IPS DF 6.9 (cell line): Measurements from ENCODE around the gene DISC1.

Experiments
- DNase-seq: peaks from one replicate; pipeline ENCODE4 v3.0.0-alpha.2; 2013; ENCODE audit warnings: low read depth, low spot score
- H3K27ac ChIP-seq: one replicate; pipeline ENCODE4 v1.5.1; 2013; ENCODE audit warnings: low read length, control low read depth
- H3K27me3 ChIP-seq: 2 replicates; pipeline ENCODE4 v1.6.1; 2013; ENCODE audit warnings: mild to moderate bottlenecking, low read length; ENCODE audit not compliant: control insufficient read depth, insufficient read depth
- H3K36me3 ChIP-seq: 2 replicates; pipeline ENCODE4 v1.6.1; 2013; ENCODE audit warnings: low read length; ENCODE audit not compliant: control insufficient read depth, insufficient read depth
- H3K4me1 ChIP-seq: 2 replicates; pipeline ENCODE4 v1.6.1; 2013; ENCODE audit warnings: low read length; ENCODE audit not compliant: control insufficient read depth, insufficient read depth
- H3K4me3 ChIP-seq: 2 replicates; pipeline ENCODE4 v1.5.1; 2013; ENCODE audit warnings: mild to moderate bottlenecking, low read length
- H3K9me3 ChIP-seq: 2 replicates; pipeline ENCODE4 v1.6.1; 2013; ENCODE audit warnings: low read length, inconsistent platforms; ENCODE audit not compliant: control insufficient read depth, insufficient read depth
- WGBS: extraction: QIAGEN DNeasy Blood & Tissue Kit; methylation state at CpG from one replicate; pipeline ENCODE4 v1.1.7; 2013; ENCODE audit warnings: mixed read lengths, missing lambda C conversion rate; ENCODE audit not compliant: insufficient read length, insufficient coverage; 5-methylcytosine and 5-hydroxymethylcytosine counted together

DISC1 gene

DNA sequence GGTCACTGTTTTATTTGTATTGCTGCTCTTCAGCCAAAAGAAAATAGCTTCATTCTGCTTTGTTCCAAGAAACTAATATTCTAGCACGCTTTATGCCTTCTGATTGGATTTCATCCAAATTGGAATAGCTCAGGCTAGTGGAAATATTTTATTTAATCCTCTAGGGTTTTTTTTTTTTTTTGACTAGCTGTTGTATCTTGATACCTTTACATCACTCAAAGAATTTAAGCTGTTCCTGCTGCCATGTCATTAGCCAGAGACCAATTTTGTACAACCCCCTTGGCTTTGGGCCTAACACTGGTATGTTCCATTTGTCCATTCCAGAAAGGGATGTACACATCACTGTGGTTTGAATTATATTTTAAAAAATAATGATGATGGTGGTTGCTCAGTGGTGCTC lies 103.0 kb downstream of the DISC1 start:
- H3K27ac ChIP-seq, result no peak overlapping the region
- no peak for DNase-seq
- WGBS, result no CpG with 5 or more reads among the region's 1 CpG
- no peak overlapping the region for H3K4me3 ChIP-seq
- no peaks in the 10 kb centered on the region for H3K9me3 ChIP-seq
- no peaks in the 10 kb centered on the region for H3K4me1 ChIP-seq
- H3K36me3 ChIP-seq, result no peaks in the 10 kb centered on the region
- H3K27me3 ChIP-seq, result no peaks in the 10 kb centered on the region

DNA sequence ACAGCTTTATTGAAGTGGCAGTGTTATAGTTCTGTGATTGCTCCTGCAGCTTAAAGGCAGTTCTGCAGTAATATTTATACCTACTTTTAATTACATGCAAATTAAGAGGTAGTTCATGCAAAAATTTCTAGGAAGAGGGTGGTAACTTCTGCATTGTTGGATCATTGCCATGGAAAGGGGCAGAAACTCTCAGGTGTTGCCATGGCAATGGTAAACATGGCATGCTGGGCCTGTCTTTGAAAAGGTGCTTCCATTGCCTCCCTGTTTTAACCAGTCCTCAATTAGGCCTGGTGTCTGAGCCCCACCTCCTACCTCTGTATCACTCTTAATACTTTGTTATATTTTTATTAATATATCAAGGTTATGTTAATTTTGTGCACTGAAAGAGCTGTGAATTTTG lies 104.7 kb downstream of the DISC1 start:
- Histone ChIP-seq H3K9me3 (no peaks in the 10 kb centered on the region), H3K36me3 (no peaks in the 10 kb centered on the region), H3K27me3 (no peaks in the 10 kb centered on the region), H3K4me1 (no peaks in the 10 kb centered on the region), H3K4me3 (no peak overlapping the region), H3K27ac (no peak overlapping the region)
- DNase-seq, result no peak

GRCh38 chr1:231733063-231733462 lies 106.5 kb downstream of the DISC1 start:
- no peaks in the 10 kb centered on the region for H3K36me3 ChIP-seq

GRCh38 chr1:231733672-231734071 lies 107.1 kb downstream of the DISC1 start:
- H3K4me1 ChIP-seq, result no peaks in the 10 kb centered on the region
- H3K4me3 ChIP-seq, result no peak overlapping the region
- H3K27me3 ChIP-seq, result no peaks in the 10 kb centered on the region
- H3K27ac ChIP-seq, result no peak overlapping the region
- no peaks in the 10 kb centered on the region for H3K36me3 ChIP-seq
- H3K9me3 ChIP-seq, result no peaks in the 10 kb centered on the region
- DNase-seq, result no peak
- no CpG with 5 or more reads among the region's 3 CpGs for WGBS

More at GRCh38 chr1:231733063-231733462, 106.5 kb downstream of the DISC1 start:
- no peak overlapping the region for H3K4me3 ChIP-seq
- no peak for DNase-seq
- no peaks in the 10 kb centered on the region for H3K9me3 ChIP-seq
- no peak overlapping the region for H3K27ac ChIP-seq
- H3K27me3 ChIP-seq, result no peaks in the 10 kb centered on the region
- no peaks in the 10 kb centered on the region for H3K4me1 ChIP-seq

GRCh38 chr1:231734417-231734816 lies 107.8 kb downstream of the DISC1 start:
- no peaks in the 10 kb centered on the region for H3K27me3 ChIP-seq
- no peaks in the 10 kb centered on the region for H3K4me1 ChIP-seq
- H3K9me3 ChIP-seq, result no peaks in the 10 kb centered on the region
- WGBS, result no CpG with 5 or more reads among the region's 4 CpGs
- H3K27ac ChIP-seq, result no peak overlapping the region
- no peak overlapping the region for H3K4me3 ChIP-seq
- no peak for DNase-seq
- no peaks in the 10 kb centered on the region for H3K36me3 ChIP-seq

- Histone ChIP-seq H3K27me3 (no peaks in the 10 kb centered on the region), H3K4me3 (no peak overlapping the region)
- no CpG with 5 or more reads among the region's 3 CpGs for WGBS
Observed at GRCh38 chr1:231735411-231735810, 108.8 kb downstream of the DISC1 start.

DNA sequence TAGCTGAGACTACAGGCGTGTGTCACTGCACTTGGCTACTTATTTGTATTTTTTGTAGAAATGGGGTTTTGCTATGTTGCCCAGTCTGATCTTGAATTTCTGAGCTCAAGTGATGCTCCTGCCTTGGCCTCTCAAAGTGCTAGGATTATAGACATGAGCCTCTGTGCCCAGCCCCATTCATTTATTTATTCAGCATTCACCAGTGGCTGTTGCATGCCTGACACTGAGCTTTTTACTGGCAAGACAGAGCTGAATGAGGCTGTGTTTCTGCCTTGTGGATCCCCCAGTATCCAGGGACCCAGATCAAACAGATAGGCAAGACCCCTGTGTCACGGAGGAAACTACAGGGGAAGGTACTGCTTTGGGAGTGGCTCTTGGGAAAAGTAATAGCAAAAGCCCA lies 109.4 kb downstream of the DISC1 start:
- Histone ChIP-seq H3K36me3 (no peaks in the 10 kb centered on the region), H3K27ac (no peak overlapping the region), H3K4me3 (no peak overlapping the region), H3K9me3 (no peaks in the 10 kb centered on the region), H3K4me1 (no peaks in the 10 kb centered on the region), H3K27me3 (no peaks in the 10 kb centered on the region)
- DNase-seq, result no peak
- WGBS, result no CpG with 5 or more reads among the region's 2 CpGs

More at GRCh38 chr1:231735411-231735810, 108.8 kb downstream of the DISC1 start:
- H3K4me1 ChIP-seq, result no peaks in the 10 kb centered on the region
- no peak for DNase-seq
- no peak overlapping the region for H3K27ac ChIP-seq
- H3K9me3 ChIP-seq, result no peaks in the 10 kb centered on the region
- no peaks in the 10 kb centered on the region for H3K36me3 ChIP-seq

GRCh38 chr1:231736464-231736863 lies 109.9 kb downstream of the DISC1 start:
- H3K36me3 ChIP-seq, result no peaks in the 10 kb centered on the region
- H3K9me3 ChIP-seq, result no peaks in the 10 kb centered on the region
- no peak for DNase-seq
- no peak overlapping the region for H3K27ac ChIP-seq
- H3K4me1 ChIP-seq, result no peaks in the 10 kb centered on the region
- no peaks in the 10 kb centered on the region for H3K27me3 ChIP-seq
- no peak overlapping the region for H3K4me3 ChIP-seq

DNA sequence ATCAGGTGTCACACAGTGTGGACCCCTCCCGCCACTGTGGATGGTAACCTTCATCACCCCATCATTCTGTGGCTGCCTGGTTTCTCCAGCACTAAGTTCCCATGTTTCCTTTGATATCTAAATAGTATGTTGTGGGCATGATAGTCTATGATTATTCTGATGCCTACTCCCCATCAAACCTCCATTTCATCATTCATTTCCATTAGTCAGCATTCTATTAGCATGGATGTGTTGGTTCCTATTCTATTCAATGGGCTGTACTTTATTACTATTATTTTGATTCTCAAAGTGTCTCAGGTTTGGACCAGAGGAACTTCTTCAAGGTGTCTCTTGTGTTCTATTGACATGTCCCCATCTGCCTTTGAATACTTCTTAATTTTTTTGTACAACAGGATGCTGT lies 112.0 kb downstream of the DISC1 start:
- no peak for DNase-seq
- no peak overlapping the region for H3K27ac ChIP-seq
- H3K27me3 ChIP-seq, result no peaks in the 10 kb centered on the region
- no peaks in the 10 kb centered on the region for H3K36me3 ChIP-seq
- H3K4me3 ChIP-seq, result no peak overlapping the region
- H3K4me1 ChIP-seq, result no peaks in the 10 kb centered on the region
- no CpG with 5 or more reads among the region's 1 CpG for WGBS
- H3K9me3 ChIP-seq, result no peaks in the 10 kb centered on the region

GRCh38 chr1:231743966-231744365 lies 117.4 kb downstream of the DISC1 start:
- Histone ChIP-seq H3K4me1 (no peaks in the 10 kb centered on the region), H3K36me3 (no peaks in the 10 kb centered on the region), H3K9me3 (no peaks in the 10 kb centered on the region), H3K27me3 (no peaks in the 10 kb centered on the region), H3K27ac (no peak overlapping the region), H3K4me3 (no peak overlapping the region)
- WGBS, result no CpG with 5 or more reads among the region's 4 CpGs
- DNase-seq, result no peak

GRCh38 chr1:231748760-231749415 lies 122.3 kb downstream of the DISC1 start:
- H3K36me3 ChIP-seq, result no peaks in the 10 kb centered on the region
- WGBS, result no CpG with 5 or more reads among the region's 2 CpGs
- no peaks in the 10 kb centered on the region for H3K4me1 ChIP-seq
- H3K9me3 ChIP-seq, result 0 out of 2 replicates have a peak, but pooled peaks cover 2% of the 10 kb centered on the region
- no peak for DNase-seq
- H3K27ac ChIP-seq, result no peak overlapping the region
- no peaks in the 10 kb centered on the region for H3K27me3 ChIP-seq
- no peak overlapping the region for H3K4me3 ChIP-seq
